HepG2 (cell line): ENCODE data around the gene IRF2BPL. TPM values are rescaled to one million over a fixed set of nuclear protein-coding genes. Genes with fewer than 3 reads are reported as not detected.

Source experiments
- ARNT ChIP-seq: fragments of 450-650 bp; IDR thresholded peaks from 2 replicates; pipeline ENCODE4 v1.6.1; 2017
- ASH2L ChIP-seq: fragments of 300-600, 200-600 bp; sonication (generic); IDR thresholded peaks from 2 replicates; pipeline ENCODE4 v1.7.0; 2017; ENCODE audit warnings: low read depth, mild to moderate bottlenecking, moderate library complexity, mixed read lengths, low read length; ENCODE audit not compliant: insufficient read length
- CBX2 ChIP-seq, 2 experiments: fragments of 200-600 bp in 1 of 2; sonication (generic); formaldehyde crosslinking in 1 of 2; IDR thresholded peaks; 2 replicates each; pipeline versions ENCODE4 v1.7.0 to v1.8.1; 2018 to 2022; ENCODE audit warnings: low read depth in 2 of 2, low read length in 1 of 2, mild to moderate bottlenecking in 1 of 2, missing genetic modification reagents in 1 of 2
- CHD2 ChIP-seq: IDR thresholded peaks from 2 replicates; pipeline ENCODE4 v1.6.1; 2011; ENCODE audit warnings: low read depth, low read length, improper control_type of control experiment
- DR1 ChIP-seq: sonication (generic); formaldehyde crosslinking; IDR thresholded peaks from 2 replicates; pipeline ENCODE4 v1.8.0; 2021; ENCODE audit warnings: mild to moderate bottlenecking, missing genetic modification reagents, inconsistent platforms
- EEA1 ChIP-seq: sonication (generic); formaldehyde crosslinking; IDR thresholded peaks from 2 replicates; pipeline ENCODE4 v1.5.1; 2020; ENCODE audit warnings: mild to moderate bottlenecking, missing genetic modification reagents, borderline replicate concordance
- FOSL2 ChIP-seq: sonication (generic); formaldehyde crosslinking; IDR thresholded peaks from 2 replicates; pipeline ENCODE4 v1.4.0; 2020; ENCODE audit warnings: missing genetic modification reagents
- GPN1 ChIP-seq: sonication (generic); formaldehyde crosslinking; IDR thresholded peaks from 2 replicates; pipeline ENCODE4 v1.5.1; 2020; ENCODE audit warnings: missing genetic modification reagents, borderline replicate concordance
- HDAC6 ChIP-seq: fragments of 200-600 bp; sonication (generic); IDR thresholded peaks from 2 replicates; pipeline ENCODE4 v1.7.0; 2017; ENCODE audit warnings: mild to moderate bottlenecking, antibody characterized with exemption, low read length, low read depth
- HNRNPH1 ChIP-seq: fragments of 200-400 bp; formaldehyde crosslinking; optimal IDR thresholded peaks from 2 replicates; pipeline ENCODE3; 2017; ENCODE audit warnings: mild to moderate bottlenecking, low read depth, low read length
- HNRNPL ChIP-seq: fragments of 200-400 bp; formaldehyde crosslinking; IDR thresholded peaks from 2 replicates; pipeline ENCODE4 v1.6.1; 2017; ENCODE audit warnings: mild to moderate bottlenecking, low read depth, low read length
- MXD4 ChIP-seq: IDR thresholded peaks from 2 replicates; pipeline ENCODE4 v1.6.1; 2016; ENCODE audit warnings: mild to moderate bottlenecking, missing biosample characterization, missing genetic modification reagents
- SNRNP70 ChIP-seq: fragments of 200-400 bp; formaldehyde crosslinking; IDR thresholded peaks from 2 replicates; pipeline ENCODE4 v1.6.1; 2017; ENCODE audit warnings: mild to moderate bottlenecking, low read depth, low read length, moderate library complexity
- SP140L ChIP-seq: sonication (generic); formaldehyde crosslinking; IDR thresholded peaks from 2 replicates; pipeline ENCODE4 v1.4.0; 2020; ENCODE audit warnings: missing genetic modification reagents, borderline replicate concordance
- SRY ChIP-seq: sonication (generic); formaldehyde crosslinking; IDR thresholded peaks from 2 replicates; pipeline ENCODE4 v1.8.0; 2022; ENCODE audit warnings: mild to moderate bottlenecking, missing genetic modification reagents
- TCF7L2 ChIP-seq: IDR thresholded peaks from 2 replicates; pipeline ENCODE4 v1.6.1; 2011; ENCODE audit warnings: mild to moderate bottlenecking, low read depth, low read length, moderate library complexity
- ZEB1 ChIP-seq: IDR thresholded peaks from 2 replicates; pipeline ENCODE4 v1.6.1; 2012; ENCODE audit warnings: mild to moderate bottlenecking, low read depth, inconsistent platforms; ENCODE audit not compliant: insufficient replicate concordance
- ZFP36 ChIP-seq: fragments of 150-350 bp; IDR thresholded peaks from 2 replicates; pipeline ENCODE4 v1.6.1; 2018; ENCODE audit warnings: borderline replicate concordance, low read length, low read depth; ENCODE audit not compliant: partially characterized antibody
- ZNF549 ChIP-seq: sonication (generic); formaldehyde crosslinking; IDR thresholded peaks from 2 replicates; pipeline ENCODE4 v1.5.0; 2020; ENCODE audit warnings: missing genetic modification reagents
- polyA plus RNA-seq, 8 experiments: library from polyadenylated mRNA; depleted of rRNA in 3 of 8; stranded (reverse) in 7 of 8; unstranded in 1 of 8; fragments of >200 nt; fragmentation: Illumina TruSeq in 4 of 8; extraction: Trizol in 4 of 8; gene quantifications; 2 replicates each; pipeline versions ENCODE4 v1.2.1 to v1.2.3, GENCODE V29; 2011 to 2016; ENCODE audit warnings: low read depth in 4 of 8, missing spikeins in 1 of 8, mixed read lengths in 1 of 8; ENCODE audit not compliant: insufficient read depth in 1 of 8
- total RNA-seq, 5 experiments: library from RNA; depleted of rRNA; stranded (reverse); fragments of >200 nt; fragmentation: Illumina TruSeq; extraction: Trizol; gene quantifications; 2 replicates each; pipeline ENCODE4 v1.2.3, GENCODE V29; 2016; ENCODE audit warnings: low read depth in 1 of 5
- TF ChIP-seq, protein P1 (sequence below): IDR thresholded peaks from 2 replicates; pipeline ENCODE4 v1.6.1; 2016; ENCODE audit warnings: missing compliant biosample characterization, missing genetic modification reagents, borderline replicate concordance
- TF ChIP-seq, protein P2 (sequence below): sonication (generic); formaldehyde crosslinking; IDR thresholded peaks from 2 replicates; pipeline ENCODE4 v1.5.0; 2020; ENCODE audit warnings: mild to moderate bottlenecking, missing genetic modification reagents
- TF ChIP-seq, protein P3 (sequence below): sonication (generic); formaldehyde crosslinking; IDR thresholded peaks from 2 replicates; pipeline ENCODE4 v1.5.0; 2020; ENCODE audit warnings: missing genetic modification reagents

IRF2BPL gene
- total and polyA plus RNA-seq, 2 of the 13 experiments (the other 11 are each of a cell fraction or from before 2014, with no cell fraction given): 6.6 to 8.4 TPM

DNA sequence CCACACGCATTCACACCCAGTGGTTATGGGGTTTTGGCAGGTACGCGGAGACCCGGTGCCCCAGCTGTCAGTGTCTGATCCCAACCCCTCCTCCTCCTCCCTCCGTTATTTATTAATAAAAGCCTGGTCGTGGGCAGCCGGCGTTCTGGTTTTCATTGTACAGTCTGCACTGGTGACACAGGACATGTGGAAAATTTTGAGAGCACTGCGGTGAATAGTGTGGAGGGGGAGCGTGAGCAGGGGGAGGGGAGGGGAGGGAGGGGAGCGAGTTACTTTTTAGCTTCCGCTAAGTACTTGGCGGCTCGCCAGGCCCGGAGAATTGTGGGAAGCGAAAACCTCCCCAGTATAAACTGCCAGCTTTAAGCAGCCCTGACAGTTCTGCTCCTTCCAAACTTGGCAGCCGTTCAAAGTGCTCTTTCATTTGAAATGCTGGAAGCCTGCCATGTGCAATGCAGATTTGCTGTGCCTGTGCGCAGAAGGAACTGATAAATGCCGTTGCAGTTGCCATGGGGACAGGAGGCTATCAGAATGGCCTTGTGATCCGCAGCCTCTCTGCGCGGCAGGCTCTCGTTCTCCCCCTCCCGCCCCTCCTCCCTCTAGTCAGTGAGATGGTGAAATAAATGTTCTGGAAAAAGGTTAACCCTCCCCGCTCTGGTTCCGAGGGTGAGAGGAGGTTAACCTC, 11.7 kb upstream of the IRF2BPL start (continued):
- TF ChIP-seq SRY: no peak
- TF ChIP-seq ZNF549 (CRISPR knock-in tag): no peak
- TF ChIP-seq SP140L: no peak
- no peak for TF ChIP-seq TCF7L2
- TF ChIP-seq ASH2L: peak; percentile 41
- TF ChIP-seq ARNT: no peak
- peak; percentile 85; the same call in 1 of the 2 replicates for TF ChIP-seq MXD4
- peak; percentile 69 for TF ChIP-seq ZFP36
- no peak for TF ChIP-seq ZEB1
- TF ChIP-seq GPN1: no peak
- TF ChIP-seq HDAC6: no peak
- no peak for TF ChIP-seq DR1 (CRISPR knock-in tag)
- no peak for TF ChIP-seq HNRNPL
- TF ChIP-seq CHD2: no peak
- TF ChIP-seq, protein P1, sequence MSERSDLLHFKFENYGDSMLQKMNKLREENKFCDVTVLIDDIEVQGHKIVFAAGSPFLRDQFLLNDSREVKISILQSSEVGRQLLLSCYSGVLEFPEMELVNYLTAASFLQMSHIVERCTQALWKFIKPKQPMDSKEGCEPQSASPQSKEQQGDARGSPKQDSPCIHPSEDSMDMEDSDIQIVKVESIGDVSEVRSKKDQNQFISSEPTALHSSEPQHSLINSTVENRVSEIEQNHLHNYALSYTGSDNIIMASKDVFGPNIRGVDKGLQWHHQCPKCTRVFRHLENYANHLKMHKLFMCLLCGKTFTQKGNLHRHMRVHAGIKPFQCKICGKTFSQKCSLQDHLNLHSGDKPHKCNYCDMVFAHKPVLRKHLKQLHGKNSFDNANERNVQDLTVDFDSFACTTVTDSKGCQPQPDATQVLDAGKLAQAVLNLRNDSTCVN (CRISPR knock-in tag): peak; percentile 64; the same call in 1 of the 2 replicates
- TF ChIP-seq HNRNPH1: no peak
- TF ChIP-seq EEA1: no peak
- peak; percentile 38 for TF ChIP-seq FOSL2 (CRISPR knock-in tag)
- no peak for TF ChIP-seq SNRNP70
- TF ChIP-seq, protein P2, sequence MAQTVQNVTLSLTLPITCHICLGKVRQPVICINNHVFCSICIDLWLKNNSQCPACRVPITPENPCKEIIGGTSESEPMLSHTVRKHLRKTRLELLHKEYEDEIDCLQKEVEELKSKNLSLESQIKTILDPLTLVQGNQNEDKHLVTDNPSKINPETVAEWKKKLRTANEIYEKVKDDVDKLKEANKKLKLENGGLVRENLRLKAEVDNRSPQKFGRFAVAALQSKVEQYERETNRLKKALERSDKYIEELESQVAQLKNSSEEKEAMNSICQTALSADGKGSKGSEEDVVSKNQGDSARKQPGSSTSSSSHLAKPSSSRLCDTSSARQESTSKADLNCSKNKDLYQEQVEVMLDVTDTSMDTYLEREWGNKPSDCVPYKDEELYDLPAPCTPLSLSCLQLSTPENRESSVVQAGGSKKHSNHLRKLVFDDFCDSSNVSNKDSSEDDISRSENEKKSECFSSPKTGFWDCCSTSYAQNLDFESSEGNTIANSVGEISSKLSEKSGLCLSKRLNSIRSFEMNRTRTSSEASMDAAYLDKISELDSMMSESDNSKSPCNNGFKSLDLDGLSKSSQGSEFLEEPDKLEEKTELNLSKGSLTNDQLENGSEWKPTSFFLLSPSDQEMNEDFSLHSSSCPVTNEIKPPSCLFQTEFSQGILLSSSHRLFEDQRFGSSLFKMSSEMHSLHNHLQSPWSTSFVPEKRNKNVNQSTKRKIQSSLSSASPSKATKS (CRISPR knock-in tag): no peak
- TF ChIP-seq CBX2 (IDR thresholded peaks at IDR 0.05; ENCODE audit: low read depth, low read length): no peak
- no peak for TF ChIP-seq CBX2 (CRISPR knock-in tag; IDR thresholded peaks at IDR 0.05; ENCODE audit: low read depth)
- TF ChIP-seq, protein P3, sequence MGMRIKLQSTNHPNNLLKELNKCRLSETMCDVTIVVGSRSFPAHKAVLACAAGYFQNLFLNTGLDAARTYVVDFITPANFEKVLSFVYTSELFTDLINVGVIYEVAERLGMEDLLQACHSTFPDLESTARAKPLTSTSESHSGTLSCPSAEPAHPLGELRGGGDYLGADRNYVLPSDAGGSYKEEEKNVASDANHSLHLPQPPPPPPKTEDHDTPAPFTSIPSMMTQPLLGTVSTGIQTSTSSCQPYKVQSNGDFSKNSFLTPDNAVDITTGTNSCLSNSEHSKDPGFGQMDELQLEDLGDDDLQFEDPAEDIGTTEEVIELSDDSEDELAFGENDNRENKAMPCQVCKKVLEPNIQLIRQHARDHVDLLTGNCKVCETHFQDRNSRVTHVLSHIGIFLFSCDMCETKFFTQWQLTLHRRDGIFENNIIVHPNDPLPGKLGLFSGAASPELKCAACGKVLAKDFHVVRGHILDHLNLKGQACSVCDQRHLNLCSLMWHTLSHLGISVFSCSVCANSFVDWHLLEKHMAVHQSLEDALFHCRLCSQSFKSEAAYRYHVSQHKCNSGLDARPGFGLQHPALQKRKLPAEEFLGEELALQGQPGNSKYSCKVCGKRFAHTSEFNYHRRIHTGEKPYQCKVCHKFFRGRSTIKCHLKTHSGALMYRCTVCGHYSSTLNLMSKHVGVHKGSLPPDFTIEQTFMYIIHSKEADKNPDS (CRISPR knock-in tag): no peak
